Tibial artery (tissue), 4 donors: ENCODE measurements around the gene SSH3.

Experiments
- DNase-seq, 2 donors: peaks; one replicate each; pipeline ENCODE4 v3.0.0-alpha.2; 2019
- H3K27ac ChIP-seq, 2 donors: fragments of 200-600 bp; sonication (generic) in 1 of 2; 1 replicate in 1 of 2; 2 replicates in 1 of 2; pipeline ENCODE4 v1.5.1; 2018 to 2019; ENCODE audit warnings: mild to moderate bottlenecking in 1 of 2
- H3K27me3 ChIP-seq, 2 donors: fragments of 200-600 bp; sonication (generic) in 1 of 2; one replicate each; pipeline versions ENCODE4 v1.5.1 to v1.6.0; 2016 to 2019
- H3K36me3 ChIP-seq, 3 donors: fragments of 200-600 bp; sonication (generic) in 2 of 3; one replicate each; pipeline ENCODE4 v1.5.1; 2016 to 2019; ENCODE audit warnings: mild to moderate bottlenecking in 2 of 3
- H3K4me1 ChIP-seq, 4 donors: fragments of 200-600 bp; sonication (generic) in 2 of 4; 1 replicate in 3 of 4; 2 replicates in 1 of 4; pipeline ENCODE4 v1.5.1; 2016 to 2019
- H3K4me3 ChIP-seq, 2 donors: fragments of 200-600 bp; sonication (generic) in 1 of 2; 1 replicate in 1 of 2; 2 replicates in 1 of 2; pipeline ENCODE4 v1.5.1; 2018 to 2019; ENCODE audit warnings: mild to moderate bottlenecking in 2 of 2
- H3K9me3 ChIP-seq, 3 donors: fragments of 200-600 bp; sonication (generic) in 1 of 3; one replicate each; pipeline ENCODE4 v1.5.1; 2016 to 2019
- CTCF ChIP-seq, 2 experiments: fragments of 200-600 bp in 1 of 2; fragments of 450-650 bp in 1 of 2; IDR thresholded peaks; one replicate each; pipeline ENCODE4 v1.5.1; 2017 to 2019; ENCODE audit warnings: antibody characterized with exemption in 2 of 2, mild to moderate bottlenecking in 1 of 2, moderate library complexity in 1 of 2
- intact Hi-C: fragments of 100-400 bp; cut with DNase I; formaldehyde crosslinking; loops from one replicate; pipeline ENCODE4 v1.15.0; 2023; ENCODE audit warnings: low total_unique reads

SSH3 gene

GRCh38 chr11:67320691-67321090, 17.4 kb downstream of the SSH3 start:
- Histone ChIP-seq H3K36me3 (peaks cover 0 to 9% (median 0%) of the 10 kb centered on the region in 3 donors), H3K27ac (no peak overlapping the region), H3K4me3 (no peak overlapping the region), H3K27me3 (no peaks in the 10 kb centered on the region), H3K9me3 (no peaks in the 10 kb centered on the region), H3K4me1 (peaks cover 0 to 17% (median 10%) of the 10 kb centered on the region in 4 donors)
- intact Hi-C loops: no loop called here
- TF ChIP-seq CTCF (IDR thresholded peaks at IDR 0.05): no peak
- no peak for DNase-seq

DNA sequence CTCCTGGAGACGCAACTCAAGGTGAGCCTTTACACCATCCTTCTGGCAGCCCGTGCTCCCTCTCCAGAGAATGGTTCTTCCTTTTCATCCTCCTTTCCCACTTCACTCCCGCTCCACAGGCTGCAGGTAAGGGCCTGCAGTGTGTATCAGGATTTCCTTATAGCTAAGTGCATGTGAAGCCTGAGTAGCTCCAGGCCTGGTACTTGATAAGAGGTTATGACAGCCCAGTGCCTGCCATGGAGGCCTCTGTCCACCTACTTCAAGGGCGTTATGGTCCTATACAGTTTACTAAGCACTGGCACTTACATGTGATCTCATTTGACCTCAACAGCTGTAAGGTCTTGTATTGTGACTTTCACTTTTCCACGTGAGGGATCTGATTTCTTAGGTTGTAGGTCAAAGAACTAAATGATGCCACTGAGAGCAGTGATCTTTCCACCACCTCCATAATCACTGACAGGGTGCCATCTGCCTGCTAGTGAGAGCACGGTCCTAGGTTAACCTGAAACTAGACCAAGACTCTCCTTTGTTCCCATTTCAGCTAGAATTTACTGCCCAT, 18.1 kb downstream of the SSH3 start:
- intact Hi-C loops: no loop called here

DNA sequence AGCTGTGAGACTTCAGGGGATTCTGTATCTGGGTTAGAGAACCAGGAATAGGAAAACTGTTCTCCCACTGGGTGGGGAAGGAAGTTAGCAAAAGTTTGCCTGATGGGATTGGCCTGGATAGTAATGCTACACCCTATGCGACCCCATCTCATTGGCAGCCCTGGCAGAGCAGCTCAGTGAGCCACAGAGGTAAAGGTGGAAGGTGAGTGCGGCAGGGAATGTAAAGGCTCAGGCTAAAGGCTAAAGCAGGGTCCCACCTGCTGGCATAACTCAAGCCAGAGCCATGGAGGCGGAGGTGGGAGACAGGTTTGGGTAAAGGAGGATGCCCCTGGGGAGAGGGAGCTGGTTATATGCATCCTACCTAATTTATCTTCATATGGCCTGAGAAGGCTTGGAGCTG, 18.7 kb downstream of the SSH3 start:
- H3K27ac ChIP-seq: no peak overlapping the region
- H3K36me3 ChIP-seq: peaks cover 0 to 9% (median 0%) of the 10 kb centered on the region in 3 donors
- intact Hi-C loops: no loop called here
- H3K27me3 ChIP-seq: no peaks in the 10 kb centered on the region
- H3K4me3 ChIP-seq: no peak overlapping the region
- TF ChIP-seq CTCF (IDR thresholded peaks at IDR 0.05): no peak
- DNase-seq: no peak
- peaks cover 0 to 13% (median 10%) of the 10 kb centered on the region in 4 donors for H3K4me1 ChIP-seq
- H3K9me3 ChIP-seq: no peaks in the 10 kb centered on the region

More for the DNA sequence above, 18.1 kb downstream of the SSH3 start:
- H3K27me3 ChIP-seq: no peaks in the 10 kb centered on the region
- TF ChIP-seq CTCF (IDR thresholded peaks at IDR 0.05): no peak
- H3K4me3 ChIP-seq: no peak overlapping the region
- H3K9me3 ChIP-seq: no peaks in the 10 kb centered on the region
- H3K36me3 ChIP-seq: peaks cover 0 to 9% (median 0%) of the 10 kb centered on the region in 3 donors
- H3K27ac ChIP-seq: no peak overlapping the region
- DNase-seq: no peak
- H3K4me1 ChIP-seq: peaks cover 0 to 16% (median 10%) of the 10 kb centered on the region in 4 donors

DNA sequence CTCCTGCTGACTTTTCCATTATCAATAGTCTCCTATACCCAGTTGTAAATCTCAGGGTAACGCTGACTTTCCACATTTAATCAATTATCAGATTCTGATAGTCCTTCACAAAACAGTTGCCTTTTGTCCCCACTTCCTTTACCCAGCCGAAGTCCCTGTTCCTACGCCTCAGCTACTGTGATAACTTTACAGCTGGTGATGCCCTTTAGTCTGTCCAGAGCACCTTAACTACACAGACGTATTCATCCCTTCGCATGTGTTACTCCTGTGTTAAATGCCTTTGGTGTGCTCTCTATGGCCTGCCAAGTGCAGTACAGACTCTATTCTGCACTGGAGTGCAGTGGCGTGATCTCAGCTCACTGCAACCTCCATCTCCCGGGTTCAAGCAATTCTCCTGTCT, 20.2 kb downstream of the SSH3 start:
- H3K4me1 ChIP-seq: peaks cover 0 to 7% (median 5%) of the 10 kb centered on the region in 4 donors
- H3K4me3 ChIP-seq: no peak overlapping the region
- TF ChIP-seq CTCF (IDR thresholded peaks at IDR 0.05): no peak

DNA sequence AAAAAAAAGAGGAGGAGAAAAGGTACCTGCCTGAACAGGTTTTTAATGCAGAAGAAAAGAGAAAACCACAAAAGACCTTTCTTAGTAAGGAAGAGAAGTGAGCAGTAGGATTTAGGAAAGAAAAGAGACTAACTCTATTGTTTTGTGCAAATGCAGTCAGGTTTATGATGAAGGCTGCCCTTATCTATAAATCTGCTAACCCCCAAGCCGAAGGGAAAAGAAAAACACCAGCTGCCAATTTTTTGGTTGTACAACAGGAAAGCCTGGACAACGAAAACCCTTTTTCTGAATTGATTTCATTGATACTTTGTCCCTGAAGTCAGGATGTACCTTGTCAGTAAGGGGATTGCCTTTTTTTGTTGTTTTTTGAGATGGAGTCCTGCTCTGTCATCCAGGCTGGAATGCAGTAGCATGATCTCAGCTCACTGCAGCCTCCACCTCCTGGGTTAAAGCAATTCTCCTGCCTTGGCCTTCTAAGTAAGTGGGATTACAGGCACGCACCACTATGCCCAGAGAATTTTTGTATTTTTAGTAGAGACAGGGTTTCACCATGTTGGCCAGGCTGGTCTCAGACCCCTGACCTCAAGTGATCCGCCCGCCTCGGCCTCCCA, 28.9 kb downstream of the SSH3 start:
- H3K9me3 ChIP-seq: no peaks in the 10 kb centered on the region
- H3K27ac ChIP-seq: no peak overlapping the region
- peaks cover 0 to 5% (median 0%) of the 10 kb centered on the region in 3 donors for H3K36me3 ChIP-seq
- DNase-seq: no peak
- intact Hi-C loops: no loop called here
- TF ChIP-seq CTCF (IDR thresholded peaks at IDR 0.05): no peak
- no peaks in the 10 kb centered on the region for H3K4me1 ChIP-seq
- H3K4me3 ChIP-seq: no peak overlapping the region
- H3K27me3 ChIP-seq: no peaks in the 10 kb centered on the region

More for the DNA sequence above, 20.2 kb downstream of the SSH3 start:
- DNase-seq: no peak
- intact Hi-C loops: no loop called here
- Histone ChIP-seq H3K9me3 (no peaks in the 10 kb centered on the region), H3K27ac (no peak overlapping the region), H3K27me3 (no peaks in the 10 kb centered on the region), H3K36me3 (peaks cover 0 to 9% (median 0%) of the 10 kb centered on the region in 3 donors)
